Neural cell (in vitro differentiated cells): ENCODE measurements around the gene ZNF407.

Experiments used
- EP300 ChIP-seq: fragments of 450-650 bp; conservative IDR thresholded peaks from 2 replicates; pipeline ENCODE4 v1.6.1; 2014; ENCODE audit warnings: antibody characterized with exemption, mild to moderate bottlenecking, moderate library complexity; ENCODE audit not compliant: poor library complexity, severe bottlenecking
- EZH2 ChIP-seq: fragments of 200-600, 300-800 bp; shearing (Covaris generic), sonication (generic); IDR thresholded peaks from 2 replicates; pipeline ENCODE4 v1.6.1; 2014; ENCODE audit warnings: antibody characterized with exemption, low read length, borderline replicate concordance, mild to moderate bottlenecking; ENCODE audit not compliant: insufficient read depth, poor library complexity, severe bottlenecking
- MXI1 ChIP-seq: fragments of 450-650 bp; conservative IDR thresholded peaks from 2 replicates; pipeline ENCODE4 v1.6.1; 2014; ENCODE audit warnings: antibody characterized with exemption, mild to moderate bottlenecking; ENCODE audit not compliant: poor library complexity, severe bottlenecking
- POLR2AphosphoS5 ChIP-seq: IDR thresholded peaks from 2 replicates; pipeline ENCODE4 v1.6.1; 2012
- RAD21 ChIP-seq: fragments of 450-650 bp; conservative IDR thresholded peaks from 2 replicates; pipeline ENCODE4 v1.6.1; 2014; ENCODE audit warnings: antibody characterized with exemption, mild to moderate bottlenecking, moderate library complexity
- SMC3 ChIP-seq: fragments of 450-650 bp; conservative IDR thresholded peaks from 2 replicates; pipeline ENCODE4 v1.6.1; 2014; ENCODE audit warnings: antibody characterized with exemption, mild to moderate bottlenecking, moderate library complexity; ENCODE audit not compliant: poor library complexity
- TAF1 ChIP-seq: IDR thresholded peaks from 2 replicates; pipeline ENCODE4 v1.6.1; 2012; ENCODE audit warnings: low read depth
- TF ChIP-seq, protein P1 (sequence below): fragments of 450-650 bp; IDR thresholded peaks from 2 replicates; pipeline ENCODE4 v1.5.1; 2014; ENCODE audit warnings: antibody characterized with exemption, mild to moderate bottlenecking, moderate library complexity; ENCODE audit not compliant: poor library complexity, severe bottlenecking
- TF ChIP-seq, protein P2 (sequence below): IDR thresholded peaks from 2 replicates; pipeline ENCODE4 v1.6.1; 2012; ENCODE audit warnings: borderline replicate concordance

- TF ChIP-seq, protein P1, sequence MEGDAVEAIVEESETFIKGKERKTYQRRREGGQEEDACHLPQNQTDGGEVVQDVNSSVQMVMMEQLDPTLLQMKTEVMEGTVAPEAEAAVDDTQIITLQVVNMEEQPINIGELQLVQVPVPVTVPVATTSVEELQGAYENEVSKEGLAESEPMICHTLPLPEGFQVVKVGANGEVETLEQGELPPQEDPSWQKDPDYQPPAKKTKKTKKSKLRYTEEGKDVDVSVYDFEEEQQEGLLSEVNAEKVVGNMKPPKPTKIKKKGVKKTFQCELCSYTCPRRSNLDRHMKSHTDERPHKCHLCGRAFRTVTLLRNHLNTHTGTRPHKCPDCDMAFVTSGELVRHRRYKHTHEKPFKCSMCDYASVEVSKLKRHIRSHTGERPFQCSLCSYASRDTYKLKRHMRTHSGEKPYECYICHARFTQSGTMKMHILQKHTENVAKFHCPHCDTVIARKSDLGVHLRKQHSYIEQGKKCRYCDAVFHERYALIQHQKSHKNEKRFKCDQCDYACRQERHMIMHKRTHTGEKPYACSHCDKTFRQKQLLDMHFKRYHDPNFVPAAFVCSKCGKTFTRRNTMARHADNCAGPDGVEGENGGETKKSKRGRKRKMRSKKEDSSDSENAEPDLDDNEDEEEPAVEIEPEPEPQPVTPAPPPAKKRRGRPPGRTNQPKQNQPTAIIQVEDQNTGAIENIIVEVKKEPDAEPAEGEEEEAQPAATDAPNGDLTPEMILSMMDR, result no peak
- TF ChIP-seq EZH2 (no peak), TAF1 (no peak), POLR2AphosphoS5 (no peak), MXI1 (no peak), RAD21 (no peak), SMC3 (no peak), EP300 (no peak)
- TF ChIP-seq, protein P2, sequence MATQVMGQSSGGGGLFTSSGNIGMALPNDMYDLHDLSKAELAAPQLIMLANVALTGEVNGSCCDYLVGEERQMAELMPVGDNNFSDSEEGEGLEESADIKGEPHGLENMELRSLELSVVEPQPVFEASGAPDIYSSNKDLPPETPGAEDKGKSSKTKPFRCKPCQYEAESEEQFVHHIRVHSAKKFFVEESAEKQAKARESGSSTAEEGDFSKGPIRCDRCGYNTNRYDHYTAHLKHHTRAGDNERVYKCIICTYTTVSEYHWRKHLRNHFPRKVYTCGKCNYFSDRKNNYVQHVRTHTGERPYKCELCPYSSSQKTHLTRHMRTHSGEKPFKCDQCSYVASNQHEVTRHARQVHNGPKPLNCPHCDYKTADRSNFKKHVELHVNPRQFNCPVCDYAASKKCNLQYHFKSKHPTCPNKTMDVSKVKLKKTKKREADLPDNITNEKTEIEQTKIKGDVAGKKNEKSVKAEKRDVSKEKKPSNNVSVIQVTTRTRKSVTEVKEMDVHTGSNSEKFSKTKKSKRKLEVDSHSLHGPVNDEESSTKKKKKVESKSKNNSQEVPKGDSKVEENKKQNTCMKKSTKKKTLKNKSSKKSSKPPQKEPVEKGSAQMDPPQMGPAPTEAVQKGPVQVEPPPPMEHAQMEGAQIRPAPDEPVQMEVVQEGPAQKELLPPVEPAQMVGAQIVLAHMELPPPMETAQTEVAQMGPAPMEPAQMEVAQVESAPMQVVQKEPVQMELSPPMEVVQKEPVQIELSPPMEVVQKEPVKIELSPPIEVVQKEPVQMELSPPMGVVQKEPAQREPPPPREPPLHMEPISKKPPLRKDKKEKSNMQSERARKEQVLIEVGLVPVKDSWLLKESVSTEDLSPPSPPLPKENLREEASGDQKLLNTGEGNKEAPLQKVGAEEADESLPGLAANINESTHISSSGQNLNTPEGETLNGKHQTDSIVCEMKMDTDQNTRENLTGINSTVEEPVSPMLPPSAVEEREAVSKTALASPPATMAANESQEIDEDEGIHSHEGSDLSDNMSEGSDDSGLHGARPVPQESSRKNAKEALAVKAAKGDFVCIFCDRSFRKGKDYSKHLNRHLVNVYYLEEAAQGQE, result no peak
These were observed 352.8 kb downstream of the ZNF407 start for GRCh38 chr18:74950479-74950878.
